ENCODE results near the gene WASF2. TPM values are rescaled to one million over a fixed set of nuclear protein-coding genes. Genes with fewer than 3 reads are reported as not detected.

The WASF2 gene
- total RNA-seq, 4 donors from 2014 or later = 53.7 to 92.8 (median 79.8) TPM

DNA sequence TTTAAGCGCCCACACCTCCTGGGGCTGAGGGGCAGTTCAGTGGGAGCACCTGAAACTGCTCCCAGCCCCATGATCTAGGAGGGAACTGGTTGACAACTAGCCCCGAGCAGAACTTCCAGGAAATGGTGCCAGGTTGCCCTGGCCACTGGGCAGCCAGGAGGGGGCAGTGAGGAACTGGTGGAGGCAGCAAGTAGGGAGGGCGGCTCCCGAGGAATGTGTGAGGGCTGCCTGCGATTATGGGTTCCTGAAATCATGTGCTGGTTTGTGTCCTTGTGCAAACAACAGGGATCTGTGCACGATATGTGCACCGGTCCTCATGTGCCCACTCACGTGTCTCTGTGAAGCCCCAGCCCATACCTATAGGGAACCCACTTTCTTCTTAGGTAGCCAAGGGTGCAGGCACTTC is 87.6 kb downstream of the WASF2 start:
- WGBS, 2 donors = 16 to 28% methylated on average over 5 to 7 of the region's 8 CpGs
- no peak for DNase-seq
- H3K4me1 ChIP-seq = peaks cover 55 to 100% (median 56%) of the 10 kb centered on the region in 3 donors
- H3K27me3 ChIP-seq = no peaks in the 10 kb centered on the region
- no peaks in the 10 kb centered on the region for H3K9me3 ChIP-seq
- peaks cover under 1 to 20% (median 8%) of the 10 kb centered on the region in 3 donors for H3K36me3 ChIP-seq
- peak overlapping the region; percentile 79 to 92 (median 90) for H3K27ac ChIP-seq
- intact Hi-C loops (cut with DNase I) = loop anchor here (10.0 kb wide), 1 partner anchor 202 kb away; the partner anchor contains the start of gene AHDC1
- TF ChIP-seq CTCF (IDR thresholded peaks at IDR 0.05) (peak; percentile 50 to 75 (median 62)), POLR2A (IDR thresholded peaks at IDR 0.05) (no peak)
- H3K4me3 ChIP-seq = no peak overlapping the region

- Histone ChIP-seq H3K4me3 (no peak overlapping the region), H3K27ac (peak overlapping the region in 1 of 4 donors; percentile 91), H3K9me3 (no peaks in the 10 kb centered on the region), H3K4me1 (peaks cover 42 to 95% (median 44%) of the 10 kb centered on the region in 3 donors), H3K36me3 (peaks cover 0 to 6% (median 0%) of the 10 kb centered on the region in 3 donors), H3K27me3 (no peaks in the 10 kb centered on the region)
- intact Hi-C loops (cut with DNase I) = loop anchor here (10.0 kb wide), 1 partner anchor 204 kb away; the partner anchor contains the start of gene AHDC1
- 74 to 81% methylated on average over 4 to 5 of the region's 5 CpGs for WGBS, 2 donors
- TF ChIP-seq POLR2A (IDR thresholded peaks at IDR 0.05) (no peak), CTCF (IDR thresholded peaks at IDR 0.05) (no peak)
- DNase-seq = no peak
These were observed 89.0 kb downstream of the WASF2 start for GRCh38 chr1:27400963-27401341.

GRCh38 chr1:27400082-27400962 is 89.6 kb downstream of the WASF2 start:
- DNase-seq = no peak
- no peaks in the 10 kb centered on the region for H3K27me3 ChIP-seq
- peaks cover 37 to 94% (median 45%) of the 10 kb centered on the region in 3 donors for H3K4me1 ChIP-seq
- peaks cover 0 to 6% (median 0%) of the 10 kb centered on the region in 3 donors for H3K36me3 ChIP-seq
- H3K4me3 ChIP-seq = no peak overlapping the region
- intact Hi-C loops (cut with DNase I) = loop anchor here (10.0 kb wide), 1 partner anchor 204 kb away; the partner anchor contains the start of gene AHDC1
- TF ChIP-seq CTCF (IDR thresholded peaks at IDR 0.05) = no peak
- no peak for TF ChIP-seq POLR2A (IDR thresholded peaks at IDR 0.05)
- no peak overlapping the region for H3K27ac ChIP-seq
- 23 to 45% methylated on average over 8 to 9 of the region's 13 CpGs for WGBS, 2 donors
- no peaks in the 10 kb centered on the region for H3K9me3 ChIP-seq

GRCh38 chr1:27399251-27400025 is 90.5 kb downstream of the WASF2 start:
- intact Hi-C loops (cut with DNase I) = loop anchor here (10.0 kb wide), 2 partner anchors 205 to 265 kb away; partner anchors contain the start of gene AHDC1
- Histone ChIP-seq H3K4me1 (peaks cover 31 to 92% (median 38%) of the 10 kb centered on the region in 3 donors), H3K4me3 (no peak overlapping the region), H3K27me3 (no peaks in the 10 kb centered on the region), H3K27ac (no peak overlapping the region), H3K36me3 (no peaks in the 10 kb centered on the region), H3K9me3 (no peaks in the 10 kb centered on the region)
- TF ChIP-seq CTCF (IDR thresholded peaks at IDR 0.05) (no peak), POLR2A (IDR thresholded peaks at IDR 0.05) (no peak)
- no peak for DNase-seq
- 53 to 62% methylated on average over 6 to 10 of the region's 19 CpGs for WGBS, 2 donors

Data from esophagus squamous epithelium (tissue), 5 donors.